ENCODE data around the gene RELL2.

The RELL2 gene

GRCh38 chr5:141630570-141631140, 6.1 kb upstream of the RELL2 start:
- no peaks in the 10 kb centered on the region for H3K9me2 ChIP-seq (replicated peaks; ENCODE audit: insufficient read depth, low read length)
- no peak for TF ChIP-seq EZH2 (optimal IDR thresholded peaks at IDR 0.05; ENCODE audit: low read depth, low read length)
- TF ChIP-seq CTCF (IDR thresholded peaks at IDR 0.05; ENCODE audit: low read length) = no peak
- no peak for TF ChIP-seq EZH2phosphoT487 (IDR thresholded peaks at IDR 0.05; ENCODE audit: low read length)
- no peak overlapping the region for H3K27ac ChIP-seq (ENCODE audit: low read length)
- no peak overlapping the region for H3K9ac ChIP-seq (ENCODE audit: low read length)
- peaks cover 50% of the 10 kb centered on the region for H3K79me2 ChIP-seq (ENCODE audit: low read length)
- no peak overlapping the region for H3K4me3 ChIP-seq (ENCODE audit: low read length)
- H4K20me1 ChIP-seq (ENCODE audit: insufficient read depth, low read length) = peaks cover 3% of the 10 kb centered on the region; the same call in 1 of the 2 replicates
- H3K4me2 ChIP-seq (ENCODE audit: low read depth, low read length) = no peak overlapping the region
- DNase-seq = no peak
- H3K27me3 ChIP-seq (replicated peaks; ENCODE audit: insufficient read depth, low read length) = no peaks in the 10 kb centered on the region
- peaks cover 8% of the 10 kb centered on the region for H3K4me1 ChIP-seq (ENCODE audit: low read length)
- H2AFZ ChIP-seq (ENCODE audit: low read length) = no peak overlapping the region
- H3K36me3 ChIP-seq (replicated peaks; ENCODE audit: insufficient read depth, low read length) = no peaks in the 10 kb centered on the region; the same call in 1 of the 2 replicates
- H3K9me3 ChIP-seq (replicated peaks; ENCODE audit: insufficient read depth, low read length) = no peaks in the 10 kb centered on the region
- no peaks in the 10 kb centered on the region for H3F3A ChIP-seq (ENCODE audit: insufficient read depth, low read length)

- TF ChIP-seq EZH2 (optimal IDR thresholded peaks at IDR 0.05; ENCODE audit: low read depth, low read length) (no peak), CTCF (IDR thresholded peaks at IDR 0.05; ENCODE audit: low read length) (no peak), EZH2phosphoT487 (IDR thresholded peaks at IDR 0.05; ENCODE audit: low read length) (no peak)
- H3F3A ChIP-seq (ENCODE audit: insufficient read depth, low read length) = peaks cover 2% of the 10 kb centered on the region; the same call in 1 of the 2 replicates
- no peaks in the 10 kb centered on the region for H3K27me3 ChIP-seq (replicated peaks; ENCODE audit: insufficient read depth, low read length)
- no peaks in the 10 kb centered on the region for H3K9me2 ChIP-seq (replicated peaks; ENCODE audit: insufficient read depth, low read length)
- peaks cover 4% of the 10 kb centered on the region; the same call in 1 of the 2 replicates for H4K20me1 ChIP-seq (ENCODE audit: insufficient read depth, low read length)
- H3K4me2 ChIP-seq (ENCODE audit: low read depth, low read length) = no peak overlapping the region
- DNase-seq = no peak
- H2AFZ ChIP-seq (ENCODE audit: low read length) = no peak overlapping the region
- H3K79me2 ChIP-seq (ENCODE audit: low read length) = peaks cover 59% of the 10 kb centered on the region
- no peak overlapping the region for H3K4me3 ChIP-seq (ENCODE audit: low read length)
- no peak overlapping the region for H3K9ac ChIP-seq (ENCODE audit: low read length)
- no peaks in the 10 kb centered on the region for H3K9me3 ChIP-seq (replicated peaks; ENCODE audit: insufficient read depth, low read length)
- no peak overlapping the region for H3K27ac ChIP-seq (ENCODE audit: low read length)
- H3K36me3 ChIP-seq (replicated peaks; ENCODE audit: insufficient read depth, low read length) = no peaks in the 10 kb centered on the region; the same call in 1 of the 2 replicates
- H3K4me1 ChIP-seq (ENCODE audit: low read length) = peaks cover 13% of the 10 kb centered on the region
These were observed 4.1 kb upstream of the RELL2 start for GRCh38 chr5:141632650-141633049.

DNA sequence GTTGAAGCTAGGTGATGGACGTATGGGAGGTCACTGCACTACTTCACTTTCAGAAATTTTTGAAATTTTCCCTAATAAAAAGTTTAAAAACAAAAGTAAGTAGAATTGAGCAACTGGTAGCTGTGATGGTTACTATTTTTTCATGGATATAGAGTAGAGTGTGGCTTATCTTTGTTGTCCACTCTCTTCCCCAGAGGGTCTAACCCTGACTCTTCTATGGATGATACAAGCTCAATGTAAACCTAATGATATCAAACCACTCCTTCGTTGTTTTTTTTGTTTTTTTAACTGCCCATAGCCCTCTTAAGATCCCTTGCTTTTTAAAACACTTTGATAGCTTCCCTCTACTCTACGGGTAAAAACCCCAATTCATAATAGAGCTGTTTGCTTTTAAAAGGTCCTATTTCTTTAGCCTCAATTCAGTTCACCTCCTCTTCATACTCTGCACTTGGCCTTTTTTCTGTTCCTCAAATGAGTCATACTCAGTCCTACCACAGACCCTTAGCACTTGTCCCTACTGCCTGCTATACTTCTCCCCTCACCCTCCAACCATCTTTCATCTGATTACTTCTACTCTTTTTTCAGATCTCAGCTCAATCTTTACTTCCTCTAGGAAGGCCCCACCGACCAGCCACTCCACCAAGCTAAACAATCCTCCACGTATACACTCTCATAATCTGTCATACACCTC, 2.8 kb upstream of the RELL2 start:
- Histone ChIP-seq H3K9me2 (replicated peaks; ENCODE audit: insufficient read depth, low read length) (no peaks in the 10 kb centered on the region), H3K4me3 (ENCODE audit: low read length) (no peak overlapping the region), H3F3A (ENCODE audit: insufficient read depth, low read length) (peaks cover 11% of the 10 kb centered on the region; the same call in 1 of the 2 replicates), H2AFZ (ENCODE audit: low read length) (no peak overlapping the region), H3K9ac (ENCODE audit: low read length) (no peak overlapping the region), H3K27ac (ENCODE audit: low read length) (no peak overlapping the region), H3K27me3 (replicated peaks; ENCODE audit: insufficient read depth, low read length) (no peaks in the 10 kb centered on the region), H4K20me1 (ENCODE audit: insufficient read depth, low read length) (peaks cover 4% of the 10 kb centered on the region; the same call in 1 of the 2 replicates), H3K36me3 (replicated peaks; ENCODE audit: insufficient read depth, low read length) (no peaks in the 10 kb centered on the region; the same call in 1 of the 2 replicates), H3K4me2 (ENCODE audit: low read depth, low read length) (no peak overlapping the region), H3K9me3 (replicated peaks; ENCODE audit: insufficient read depth, low read length) (no peaks in the 10 kb centered on the region), H3K79me2 (ENCODE audit: low read length) (peaks cover 59% of the 10 kb centered on the region), H3K4me1 (ENCODE audit: low read length) (peaks cover 16% of the 10 kb centered on the region)
- DNase-seq = no peak
- no peak for TF ChIP-seq EZH2 (optimal IDR thresholded peaks at IDR 0.05; ENCODE audit: low read depth, low read length)
- TF ChIP-seq CTCF (IDR thresholded peaks at IDR 0.05; ENCODE audit: low read length) = no peak
- TF ChIP-seq EZH2phosphoT487 (IDR thresholded peaks at IDR 0.05; ENCODE audit: low read length) = no peak

All from MM.1S (cell line).